Neutrophil (primary cell): ENCODE data around the gene PBRM1.

Source experiments
- H3K27ac ChIP-seq: fragments of 200-600 bp; sonication (generic); 2 replicates; pipeline ENCODE4 v1.5.1; 2016; ENCODE audit warnings: mild to moderate bottlenecking, moderate library complexity
- H3K27me3 ChIP-seq: fragments of 200-600 bp; sonication (generic); 2 replicates; pipeline ENCODE4 v1.6.0; 2016; ENCODE audit warnings: mild to moderate bottlenecking
- H3K36me3 ChIP-seq: fragments of 200-600 bp; sonication (generic); 2 replicates; pipeline ENCODE4 v1.5.1; 2017
- H3K4me1 ChIP-seq, 2 experiments: fragments of 200-600 bp in 1 of 2; sonication (generic) in 1 of 2; 1 replicate in 1 of 2; 2 replicates in 1 of 2; pipeline versions ENCODE4 v1.5.1 to v1.6.1; 2013 to 2016; ENCODE audit warnings: low read depth in 1 of 2, low read length in 1 of 2, mild to moderate bottlenecking in 1 of 2, moderate library complexity in 1 of 2; ENCODE audit not compliant: control insufficient read depth in 1 of 2, insufficient read depth in 1 of 2
- H3K4me3 ChIP-seq, 2 experiments: fragments of 200-600 bp in 1 of 2; sonication (generic) in 1 of 2; 1 replicate in 1 of 2; 2 replicates in 1 of 2; pipeline ENCODE4 v1.5.1; 2013 to 2016; ENCODE audit warnings: low read depth in 1 of 2, low read length in 1 of 2, mild to moderate bottlenecking in 1 of 2, moderate library complexity in 1 of 2
- H3K9me3 ChIP-seq: fragments of 200-600 bp; sonication (generic); 2 replicates; pipeline ENCODE4 v1.5.1; 2016
- CTCF ChIP-seq: fragments of 200-600 bp; sonication (generic); IDR thresholded peaks from 2 replicates; pipeline ENCODE4 v1.5.1; 2016; ENCODE audit warnings: antibody characterized with exemption

The PBRM1 gene

GRCh38 chr3:52555056-52555455 lies 130.7 kb downstream of the PBRM1 start:
- Histone ChIP-seq H3K36me3 (peaks cover 86% of the 10 kb centered on the region), H3K27ac (no peak overlapping the region), H3K27me3 (no peaks in the 10 kb centered on the region), H3K4me1 (no peaks in the 10 kb centered on the region), H3K4me3 (no peak overlapping the region), H3K9me3 (no peaks in the 10 kb centered on the region)
- TF ChIP-seq CTCF, result no peak

GRCh38 chr3:52554026-52554755 lies 131.5 kb downstream of the PBRM1 start:
- Histone ChIP-seq H3K27ac (no peak overlapping the region), H3K4me3 (no peak overlapping the region), H3K36me3 (peaks cover 86% of the 10 kb centered on the region), H3K4me1 (no peaks in the 10 kb centered on the region), H3K9me3 (no peaks in the 10 kb centered on the region), H3K27me3 (no peaks in the 10 kb centered on the region)
- no peak for TF ChIP-seq CTCF

- TF ChIP-seq CTCF, result no peak
- Histone ChIP-seq H3K9me3 (no peaks in the 10 kb centered on the region), H3K36me3 (peaks cover 87% of the 10 kb centered on the region), H3K4me1 (no peaks in the 10 kb centered on the region), H3K27me3 (no peaks in the 10 kb centered on the region), H3K4me3 (no peak overlapping the region), H3K27ac (no peak overlapping the region)
These were observed 133.6 kb downstream of the PBRM1 start for GRCh38 chr3:52552089-52552488.

- H3K36me3 ChIP-seq, result peaks cover 90% of the 10 kb centered on the region
These were observed 134.6 kb downstream of the PBRM1 start for GRCh38 chr3:52551118-52551517.

GRCh38 chr3:52547143-52547542 lies 138.6 kb downstream of the PBRM1 start:
- Histone ChIP-seq H3K27ac (no peak overlapping the region), H3K4me1 (no peaks in the 10 kb centered on the region), H3K27me3 (no peaks in the 10 kb centered on the region), H3K36me3 (peaks cover 78% of the 10 kb centered on the region), H3K4me3 (no peak overlapping the region), H3K9me3 (no peaks in the 10 kb centered on the region)
- TF ChIP-seq CTCF, result no peak

More at GRCh38 chr3:52551118-52551517, 134.6 kb downstream of the PBRM1 start:
- TF ChIP-seq CTCF, result no peak
- Histone ChIP-seq H3K4me1 (no peaks in the 10 kb centered on the region), H3K27me3 (no peaks in the 10 kb centered on the region), H3K9me3 (no peaks in the 10 kb centered on the region), H3K4me3 (no peak overlapping the region), H3K27ac (no peak overlapping the region)
